Lower lobe of right lung (tissue), 2 donors: Measurements from ENCODE around the gene SPTSSB. TPM values are rescaled to one million over a fixed set of nuclear protein-coding genes. Genes with fewer than 3 reads are reported as not detected.

Experiments used
- ATAC-seq, 2 donors: fragments of 200-7000 bp; cut with Tn5 transposase; one replicate each; pipeline ENCODE4 v1.9.1; 2020 to 2022; ENCODE audit warnings: mild to moderate bottlenecking in 2 of 2, moderate library complexity in 2 of 2
- DNase-seq: peaks from one replicate; pipeline ENCODE4 v3.0.0-alpha.2; 2020
- H3K27ac ChIP-seq: fragments of 200-600 bp; one replicate; pipeline ENCODE4 v1.8.0; 2022
- H3K27me3 ChIP-seq: fragments of 200-600 bp; one replicate; pipeline ENCODE4 v1.8.0; 2022; ENCODE audit warnings: low read depth
- H3K36me3 ChIP-seq: fragments of 200-600 bp; one replicate; pipeline ENCODE4 v1.8.0; 2022; ENCODE audit warnings: mild to moderate bottlenecking
- H3K4me1 ChIP-seq: fragments of 200-600 bp; one replicate; pipeline ENCODE4 v1.8.0; 2022
- H3K4me3 ChIP-seq: fragments of 200-600 bp; one replicate; pipeline ENCODE4 v1.8.0; 2022; ENCODE audit warnings: mild to moderate bottlenecking
- H3K9me3 ChIP-seq: fragments of 200-600 bp; one replicate; pipeline ENCODE4 v1.8.0; 2022
- intact Hi-C: fragments of 100-400 bp; cut with DNase I; formaldehyde crosslinking; loops from one replicate; pipeline ENCODE4 v1.11.0; 2022
- total RNA-seq: library from RNA; stranded (reverse); fragmentation: NEBNext Ultra II Directional; extraction: Animal tissue kit (Norgen Biotek cat#: 25700); gene quantifications from one replicate; pipeline ENCODE4 v1.2.1, GENCODE V29; 2021
- TF ChIP-seq, protein P1 (sequence below): fragments of 200-600 bp; IDR thresholded peaks from one replicate; pipeline ENCODE4 v1.8.0; 2022; ENCODE audit warnings: antibody characterized with exemption, mild to moderate bottlenecking
- donor health status: DM: no; HTN: yes; CAD: no; lungs with severe emphysema.

The SPTSSB gene
- total RNA-seq, 1 donor from 2014 or later: not detected

DNA sequence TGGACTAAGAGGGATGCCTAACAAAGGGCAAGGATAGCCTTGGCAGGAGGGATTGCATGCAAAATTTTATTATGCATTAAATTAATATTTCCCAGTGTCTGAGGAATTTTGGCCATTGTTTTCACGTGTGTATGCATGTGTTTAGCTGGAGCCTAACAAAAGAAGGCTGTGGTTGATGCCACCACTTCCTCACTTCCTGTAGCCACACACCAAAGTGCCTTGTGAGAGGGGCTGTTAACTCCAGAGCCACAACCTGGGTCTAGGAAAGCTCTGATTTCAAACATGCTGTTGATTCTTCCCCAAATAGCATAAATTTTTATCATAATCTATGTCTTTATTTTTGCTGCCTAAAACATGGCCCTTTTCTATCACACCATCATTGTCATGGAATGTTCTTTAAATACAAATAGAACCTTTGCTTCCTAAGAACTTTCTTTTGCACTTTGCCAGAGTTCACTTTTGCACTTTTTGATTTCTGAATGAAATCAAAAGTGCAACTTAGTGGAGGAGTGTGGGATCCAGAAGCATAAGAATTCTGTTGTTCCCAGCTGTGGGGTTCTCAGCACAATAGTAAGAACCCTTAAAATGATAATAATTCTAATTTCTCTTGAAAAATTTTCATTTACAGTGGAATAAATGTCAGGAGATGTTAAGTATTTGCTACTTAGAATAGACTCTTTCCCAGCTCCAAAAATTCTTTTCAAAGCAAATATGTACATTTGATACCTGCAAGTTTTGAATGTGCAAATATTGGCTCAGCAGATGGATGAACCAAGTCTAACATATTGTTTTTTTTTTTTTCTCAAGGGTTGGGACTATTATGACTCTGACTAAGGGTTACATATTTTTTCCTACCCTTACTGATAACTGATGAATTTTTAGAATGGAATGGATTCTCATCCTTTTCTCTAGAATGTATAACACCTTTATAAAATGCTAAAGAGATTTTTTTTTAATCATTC, 35.6 kb upstream of the SPTSSB start:
- Histone ChIP-seq H3K36me3 (no peaks in the 10 kb centered on the region), H3K27ac (no peak overlapping the region), H3K9me3 (no peaks in the 10 kb centered on the region), H3K27me3 (no peaks in the 10 kb centered on the region), H3K4me1 (no peaks in the 10 kb centered on the region), H3K4me3 (no peak overlapping the region)
- intact Hi-C loops: no loop called here
- ATAC-seq: peak in 1 of 2 donors; percentile 40
- TF ChIP-seq, protein P1, sequence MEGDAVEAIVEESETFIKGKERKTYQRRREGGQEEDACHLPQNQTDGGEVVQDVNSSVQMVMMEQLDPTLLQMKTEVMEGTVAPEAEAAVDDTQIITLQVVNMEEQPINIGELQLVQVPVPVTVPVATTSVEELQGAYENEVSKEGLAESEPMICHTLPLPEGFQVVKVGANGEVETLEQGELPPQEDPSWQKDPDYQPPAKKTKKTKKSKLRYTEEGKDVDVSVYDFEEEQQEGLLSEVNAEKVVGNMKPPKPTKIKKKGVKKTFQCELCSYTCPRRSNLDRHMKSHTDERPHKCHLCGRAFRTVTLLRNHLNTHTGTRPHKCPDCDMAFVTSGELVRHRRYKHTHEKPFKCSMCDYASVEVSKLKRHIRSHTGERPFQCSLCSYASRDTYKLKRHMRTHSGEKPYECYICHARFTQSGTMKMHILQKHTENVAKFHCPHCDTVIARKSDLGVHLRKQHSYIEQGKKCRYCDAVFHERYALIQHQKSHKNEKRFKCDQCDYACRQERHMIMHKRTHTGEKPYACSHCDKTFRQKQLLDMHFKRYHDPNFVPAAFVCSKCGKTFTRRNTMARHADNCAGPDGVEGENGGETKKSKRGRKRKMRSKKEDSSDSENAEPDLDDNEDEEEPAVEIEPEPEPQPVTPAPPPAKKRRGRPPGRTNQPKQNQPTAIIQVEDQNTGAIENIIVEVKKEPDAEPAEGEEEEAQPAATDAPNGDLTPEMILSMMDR: no peak
- DNase-seq: no peak

DNA sequence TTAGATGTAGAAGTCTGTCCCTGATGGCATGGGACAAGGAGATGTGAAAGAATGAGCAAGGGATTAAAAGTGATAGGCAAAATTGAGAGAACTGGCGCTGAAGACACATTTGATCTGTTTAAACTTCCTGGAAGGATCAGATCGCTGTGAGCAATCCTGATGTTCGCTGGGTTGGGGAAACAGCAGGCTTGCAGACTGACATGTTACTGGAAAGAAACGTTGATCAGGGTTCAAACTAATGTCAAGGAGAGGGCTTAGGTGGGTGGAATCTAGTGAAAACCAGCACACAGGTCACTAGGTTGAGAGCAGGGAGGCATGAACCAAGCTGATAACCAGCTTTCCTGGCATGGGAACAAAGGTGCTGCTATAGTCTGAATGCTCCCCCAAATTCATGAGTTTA, 34.5 kb upstream of the SPTSSB start:
- H3K36me3 ChIP-seq: no peaks in the 10 kb centered on the region
- DNase-seq (no peak), ATAC-seq (no peak)
- H3K9me3 ChIP-seq: no peaks in the 10 kb centered on the region
- no peak overlapping the region for H3K27ac ChIP-seq
- no peaks in the 10 kb centered on the region for H3K27me3 ChIP-seq
- H3K4me3 ChIP-seq: no peak overlapping the region
- intact Hi-C loops: no loop called here
- TF ChIP-seq, protein P1: no peak
- H3K4me1 ChIP-seq: no peaks in the 10 kb centered on the region

DNA sequence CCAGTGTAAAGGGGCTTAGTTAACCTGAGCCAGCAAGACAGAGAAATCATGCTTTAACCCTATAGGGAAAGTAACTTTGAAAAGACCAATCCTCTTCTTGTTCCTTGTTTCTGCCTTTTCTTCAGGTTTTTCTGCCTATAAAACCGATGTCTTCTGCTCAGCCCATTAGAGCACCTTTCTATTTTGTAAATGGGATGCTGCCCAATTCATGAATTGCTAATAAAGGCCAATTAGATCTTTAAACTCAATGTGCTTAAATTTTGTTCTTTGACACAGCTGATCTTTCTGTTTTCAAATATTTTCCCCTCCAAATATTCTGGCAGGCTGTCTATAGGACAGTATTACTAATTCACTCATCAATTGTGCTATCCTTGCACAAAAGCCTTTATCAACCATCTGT, 33.8 kb upstream of the SPTSSB start:
- TF ChIP-seq, protein P1: no peak
- intact Hi-C loops: no loop called here
- H3K27ac ChIP-seq: no peak overlapping the region
- no peaks in the 10 kb centered on the region for H3K36me3 ChIP-seq
- ATAC-seq (no peak), DNase-seq (no peak)
- no peak overlapping the region for H3K4me3 ChIP-seq
- H3K9me3 ChIP-seq: no peaks in the 10 kb centered on the region
- no peaks in the 10 kb centered on the region for H3K4me1 ChIP-seq
- H3K27me3 ChIP-seq: no peaks in the 10 kb centered on the region

DNA sequence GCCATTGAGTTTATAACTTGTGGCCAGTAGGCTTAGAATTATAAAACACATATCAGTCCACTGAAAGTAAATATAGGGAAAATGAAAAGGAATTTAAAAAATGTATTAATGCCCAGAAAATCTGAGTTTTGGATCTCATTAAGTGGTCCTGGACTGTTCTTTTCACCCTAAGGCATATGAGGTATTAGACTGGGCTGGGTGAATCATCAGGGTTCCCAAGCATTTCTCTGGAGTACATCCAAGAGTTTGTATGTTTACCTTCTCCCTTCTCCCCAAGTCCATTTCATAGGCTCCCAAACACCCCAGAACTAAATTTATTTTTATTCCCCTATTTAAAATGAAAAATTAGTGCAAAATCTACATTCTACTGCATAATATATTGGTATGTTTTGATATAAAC, 31.9 kb upstream of the SPTSSB start:
- no peak for DNase-seq
- Histone ChIP-seq H3K9me3 (no peaks in the 10 kb centered on the region), H3K27me3 (no peaks in the 10 kb centered on the region), H3K4me3 (no peak overlapping the region), H3K4me1 (no peaks in the 10 kb centered on the region), H3K27ac (no peak overlapping the region), H3K36me3 (no peaks in the 10 kb centered on the region)
- intact Hi-C loops: no loop called here
- ATAC-seq: no peak
- TF ChIP-seq, protein P1: no peak

DNA sequence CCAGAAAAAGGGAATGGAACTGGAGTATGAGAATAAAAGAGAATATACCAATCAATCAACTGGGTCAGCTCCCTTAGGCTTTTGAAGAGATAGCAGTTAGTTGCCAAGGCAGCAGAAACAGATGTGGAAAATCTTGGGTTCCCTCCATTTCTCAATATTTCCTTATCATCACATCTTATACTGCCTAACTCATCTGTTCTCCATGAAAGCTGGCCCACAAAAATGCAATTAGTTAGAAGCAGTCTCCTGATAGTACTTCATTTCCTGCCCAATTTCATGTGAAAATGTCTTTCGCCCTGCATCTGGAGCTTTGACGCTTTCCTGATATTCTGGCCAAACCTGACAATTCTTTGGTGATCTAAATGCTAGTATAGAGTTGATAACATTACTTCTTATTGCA, 30.1 kb upstream of the SPTSSB start:
- H3K27ac ChIP-seq: no peak overlapping the region
- H3K36me3 ChIP-seq: no peaks in the 10 kb centered on the region
- H3K27me3 ChIP-seq: no peaks in the 10 kb centered on the region
- no peak overlapping the region for H3K4me3 ChIP-seq
- no peaks in the 10 kb centered on the region for H3K9me3 ChIP-seq
- intact Hi-C loops: no loop called here
- DNase-seq (no peak), ATAC-seq (no peak)
- TF ChIP-seq, protein P1: no peak
- H3K4me1 ChIP-seq: no peaks in the 10 kb centered on the region
